Sciatic nerve (tissue), 2 donors: ENCODE results near the gene ENTPD6. TPM values are rescaled to one million over a fixed set of nuclear protein-coding genes. Genes with fewer than 3 reads are reported as not detected.
"Not testable (repeated sequence)": the region's sequence is repeated elsewhere in the genome, so short reads cannot be mapped to it uniquely, and the experiment has no call there.

Source experiments
- ATAC-seq: fragments of 200-7000 bp; cut with Tn5 transposase; one replicate; pipeline ENCODE4 v1.9.1; 2020; ENCODE audit warnings: mild to moderate bottlenecking, moderate library complexity
- DNase-seq: peaks from one replicate; pipeline ENCODE4 v3.0.0-alpha.2; 2020; ENCODE audit warnings: low spot score
- intact Hi-C: fragments of 100-400 bp; cut with DNase I; formaldehyde crosslinking; loops from one replicate; pipeline ENCODE4 v1.14.2; 2022
- total RNA-seq: library from RNA; stranded (reverse); fragmentation: NEBNext Ultra II Directional; extraction: Animal tissue kit (Norgen Biotek cat#: 25700); gene quantifications from one replicate; pipeline ENCODE4 v1.2.1, GENCODE V29; 2021
- donor health status: DM: no; HTN: no; CAD: no.
- donor health status: DM: no; HTN: no; CAD: no.

ENTPD6 gene
- total RNA-seq, 1 donor from 2014 or later = 59.3 TPM

DNA sequence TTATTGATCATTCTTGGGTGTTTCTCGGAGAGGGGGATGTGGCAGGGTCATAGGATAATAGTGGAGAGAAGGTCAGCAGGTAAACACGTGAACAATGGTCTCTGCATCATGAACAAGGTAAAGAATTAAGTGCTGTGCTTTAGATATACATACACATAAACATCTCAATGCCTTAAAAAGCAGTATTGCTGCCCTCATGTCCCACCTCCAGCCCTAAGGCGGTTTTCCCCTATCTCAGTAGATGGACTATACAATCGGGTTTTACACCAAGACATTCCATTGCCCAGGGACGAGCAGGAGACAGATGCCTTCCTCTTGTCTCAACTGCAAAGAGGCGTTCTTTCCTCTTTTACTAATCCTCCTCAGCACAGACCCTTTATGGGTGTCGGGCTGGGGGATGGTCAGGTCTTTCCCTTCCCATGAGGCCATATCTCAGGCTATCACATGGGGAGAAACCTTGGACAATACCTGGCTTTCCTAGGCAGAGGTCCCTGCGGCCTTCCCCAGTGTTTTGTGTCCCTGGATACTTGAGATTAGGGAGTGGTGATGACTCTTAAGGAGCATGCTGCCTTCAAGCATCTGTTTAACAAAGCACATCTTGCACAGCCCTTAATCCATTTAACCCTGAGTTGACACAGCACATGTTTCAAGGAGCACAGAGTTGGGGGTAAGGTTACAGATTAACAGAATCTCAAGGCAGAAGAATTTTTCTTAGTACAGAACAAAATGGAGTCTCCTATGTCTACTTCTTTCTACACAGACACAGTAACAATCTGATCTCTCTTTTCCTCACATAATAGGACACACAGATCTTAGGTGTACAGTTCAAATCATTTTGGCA lies 38.7 kb downstream of the ENTPD6 start:
- ATAC-seq, DNase-seq, intact Hi-C loops: not testable (repeated sequence)

DNA sequence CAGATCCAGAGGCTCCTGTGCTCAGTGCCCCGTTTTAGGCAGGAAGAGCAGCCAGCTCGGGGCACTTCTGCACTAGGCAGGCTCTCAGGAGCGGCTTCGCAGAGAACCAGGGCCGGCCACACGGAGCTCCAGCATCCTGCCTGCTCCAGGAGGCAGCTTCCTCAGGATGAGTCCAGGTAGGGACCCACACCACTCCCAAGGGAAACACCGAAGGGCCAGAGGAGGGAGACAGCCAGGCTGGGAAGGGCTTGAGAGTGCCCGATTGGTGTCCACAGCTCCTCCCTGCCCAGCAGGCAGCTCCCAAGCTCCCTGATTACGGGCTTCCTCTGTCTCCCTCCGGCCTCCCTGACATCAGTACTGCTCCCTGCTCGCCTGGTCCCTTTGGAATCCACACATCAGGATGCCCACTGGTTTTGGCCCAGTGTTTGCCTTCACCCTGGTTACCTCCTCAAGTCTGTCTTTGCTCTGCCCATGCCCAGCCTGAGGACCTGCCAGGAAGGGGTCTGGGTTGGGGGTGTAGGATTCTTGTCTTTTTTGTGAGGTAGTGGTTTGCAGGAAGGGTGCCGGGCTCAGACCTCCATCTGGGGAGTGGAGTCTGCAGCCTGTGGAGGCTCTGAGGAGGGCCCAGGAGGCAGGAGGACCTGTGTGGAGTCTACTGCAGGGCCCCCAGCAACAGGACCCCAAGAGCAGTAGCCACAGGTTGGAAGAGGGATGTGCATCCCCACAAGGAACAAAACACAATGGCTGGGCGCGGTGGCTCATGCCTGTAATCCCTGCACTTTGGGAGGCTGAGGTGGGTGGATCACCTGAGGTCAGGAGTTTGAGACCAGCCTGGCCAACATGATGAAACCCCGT lies 41.2 kb downstream of the ENTPD6 start:
- no peak for DNase-seq
- intact Hi-C loops = no loop called here
- ATAC-seq = no peak

DNA sequence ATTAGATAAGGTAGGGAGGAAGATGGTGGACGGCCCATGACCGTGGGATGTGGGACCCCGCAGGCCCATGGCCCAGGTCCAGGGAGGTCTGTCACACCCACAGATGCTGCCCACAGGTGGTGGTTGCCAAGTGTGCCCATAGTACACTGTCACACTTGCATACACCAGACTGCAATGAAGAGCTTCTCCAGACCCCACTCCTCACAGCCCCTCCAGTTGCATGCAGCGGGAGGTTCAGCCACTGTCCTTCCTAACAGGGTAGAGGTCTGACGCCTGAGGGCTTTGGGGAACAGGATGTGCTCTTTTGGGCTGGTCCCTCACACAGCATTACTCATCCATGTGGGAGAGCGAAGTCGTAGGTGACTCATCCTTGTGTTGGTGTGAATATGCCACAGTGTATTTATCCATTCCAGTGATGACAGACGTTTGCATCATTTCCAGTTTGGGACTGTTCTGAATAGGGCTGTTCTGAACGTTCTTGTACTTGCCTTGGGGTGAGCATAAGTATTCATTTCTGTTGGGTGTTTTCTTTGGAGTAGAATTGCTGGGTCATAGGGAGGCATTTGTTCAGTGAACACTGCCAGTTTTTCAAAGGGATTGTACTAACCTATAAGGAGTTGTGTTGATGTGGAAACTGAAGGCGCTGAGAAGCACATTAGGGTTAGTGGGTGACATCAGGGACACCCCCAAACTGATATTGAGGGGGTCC lies 42.3 kb downstream of the ENTPD6 start:
- DNase-seq (no peak), ATAC-seq (peak; percentile 95)
- intact Hi-C loops = no loop called here

GRCh38 chr20:25238319-25239037 lies 43.0 kb downstream of the ENTPD6 start:
- intact Hi-C loops = no loop called here
- ATAC-seq = no peak
- DNase-seq = no peak

DNA sequence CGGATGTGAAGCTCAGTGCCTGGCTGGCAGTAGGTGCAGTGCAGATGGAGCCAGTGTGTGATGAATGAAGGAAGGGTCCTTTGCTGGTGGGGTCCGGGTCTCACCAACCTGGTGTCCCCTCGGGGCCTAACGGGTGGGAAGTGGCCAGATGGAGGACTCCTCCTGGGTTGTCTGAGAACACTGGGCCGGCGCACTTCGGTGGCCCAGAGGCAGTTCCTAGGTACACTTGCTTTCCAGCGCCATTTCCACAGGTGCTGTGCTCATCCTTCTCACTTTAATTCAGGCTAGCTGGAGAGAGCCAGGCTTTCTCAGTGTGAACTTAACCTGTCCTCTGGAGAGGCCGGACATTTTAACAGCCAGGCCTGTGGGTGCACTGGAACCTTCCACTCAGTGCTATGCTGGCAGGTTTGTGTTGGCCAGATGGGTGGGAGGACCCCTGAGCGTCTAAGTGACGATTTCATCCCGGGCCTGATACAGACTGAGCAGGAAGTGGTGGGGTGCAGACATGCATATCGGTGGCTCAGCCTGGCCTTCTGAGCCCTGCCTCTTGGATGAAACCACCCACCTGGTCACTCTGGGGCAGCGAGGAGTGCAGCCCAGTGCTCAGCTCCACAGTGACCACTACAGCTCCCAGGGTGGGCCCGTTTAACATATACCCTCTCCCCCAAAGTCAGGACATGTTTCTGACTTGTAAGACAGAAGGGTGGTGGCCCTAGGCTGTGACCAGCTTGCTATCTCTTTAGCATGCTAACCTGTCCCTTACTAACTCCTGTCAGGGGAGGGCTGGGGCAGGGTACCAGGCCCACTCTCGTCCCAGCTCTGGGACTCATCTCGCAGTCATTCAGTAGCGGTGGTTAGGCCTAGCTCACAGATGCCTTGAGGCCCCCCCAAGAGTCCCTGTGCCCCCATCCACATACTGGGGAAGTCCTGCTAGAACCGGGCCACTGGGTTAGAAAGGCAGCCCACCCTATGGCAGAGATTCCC lies 44.2 kb downstream of the ENTPD6 start:
- no peak for DNase-seq
- intact Hi-C loops = no loop called here
- no peak for ATAC-seq

DNA sequence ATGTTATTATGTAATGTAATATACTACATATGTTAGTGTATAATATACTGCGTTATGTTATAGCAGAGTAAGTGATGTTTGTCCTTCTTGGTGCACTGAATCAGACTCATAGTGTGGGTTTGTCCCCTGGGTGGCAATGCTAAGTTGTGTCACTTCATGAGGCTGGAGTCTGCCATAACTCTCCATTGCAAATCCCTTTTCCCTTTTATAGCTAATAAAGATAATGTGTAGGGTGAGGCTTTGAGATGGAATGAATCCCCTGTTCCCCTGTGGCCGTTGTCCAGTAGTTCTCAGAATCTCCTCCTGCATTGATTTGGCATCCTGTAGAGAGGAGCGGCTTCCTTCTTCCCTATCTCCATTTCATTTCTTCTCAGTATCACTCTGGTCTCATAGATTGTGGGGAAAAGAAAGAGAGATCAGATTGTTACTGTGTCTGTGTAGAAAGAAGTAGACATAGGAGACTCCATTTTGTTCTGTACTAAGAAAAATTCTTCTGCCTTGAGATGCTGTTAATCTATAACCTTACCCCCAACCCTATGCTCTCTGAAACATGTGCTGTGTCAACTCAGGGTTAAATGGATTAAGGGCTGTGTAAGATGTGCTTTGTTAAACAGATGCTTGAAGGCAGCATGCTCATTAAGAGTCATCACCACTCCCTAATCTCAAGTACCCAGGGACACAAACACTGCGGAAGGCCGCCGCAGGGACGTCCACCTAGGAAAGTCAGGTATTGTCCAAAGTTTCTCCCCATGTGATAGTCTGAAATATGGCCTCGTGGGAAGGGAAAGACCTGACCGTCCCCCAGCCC lies 45.5 kb downstream of the ENTPD6 start:
- intact Hi-C loops, DNase-seq, ATAC-seq: not testable (repeated sequence)

- intact Hi-C loops, ATAC-seq, DNase-seq: not testable (repeated sequence)
Measured at GRCh38 chr20:25241659-25241955, 46.1 kb downstream of the ENTPD6 start.

- no peak for DNase-seq
- ATAC-seq = no peak
- intact Hi-C loops = no loop called here
Measured at GRCh38 chr20:25242231-25242630, 46.7 kb downstream of the ENTPD6 start.

GRCh38 chr20:25243416-25243979 lies 48.0 kb downstream of the ENTPD6 start:
- intact Hi-C loops = no loop called here
- DNase-seq (no peak), ATAC-seq (no peak)

- DNase-seq (no peak), ATAC-seq (no peak)
- intact Hi-C loops = no loop called here
Measured at GRCh38 chr20:25244976-25245375, 49.5 kb downstream of the ENTPD6 start.

GRCh38 chr20:25245461-25245860 lies 49.9 kb downstream of the ENTPD6 start:
- ATAC-seq = no peak
- no peak for DNase-seq
- intact Hi-C loops = no loop called here

- intact Hi-C loops = no loop called here
- DNase-seq (no peak), ATAC-seq (peak; percentile 20)
Measured at GRCh38 chr20:25246182-25246999, 50.9 kb downstream of the ENTPD6 start.

DNA sequence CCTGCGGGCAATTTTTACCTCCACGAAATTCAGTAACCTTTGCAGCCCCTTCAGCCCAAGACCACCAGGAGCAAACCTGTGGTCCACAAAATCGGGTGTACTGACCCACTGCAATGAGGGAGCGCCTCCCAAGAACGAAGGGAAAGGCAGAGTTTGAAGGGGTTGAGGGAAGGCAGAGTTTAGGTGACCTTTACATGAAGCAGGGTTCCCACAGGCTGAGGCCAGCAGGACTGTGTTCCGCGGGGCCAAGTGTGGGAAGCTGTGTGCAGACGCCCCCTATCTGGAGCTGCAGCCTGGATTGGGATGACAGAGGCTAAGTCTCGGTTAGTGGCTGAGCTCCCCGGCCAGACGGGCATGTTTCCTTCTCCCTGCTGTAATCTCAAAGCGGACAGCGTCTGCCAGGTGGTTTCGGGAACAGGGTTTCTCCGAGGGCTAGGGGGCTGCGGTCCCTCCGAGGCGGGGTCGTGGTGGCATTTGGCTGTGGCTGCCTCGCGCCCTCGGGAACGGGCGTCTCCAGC lies 51.5 kb downstream of the ENTPD6 start:
- intact Hi-C loops = no loop called here
- ATAC-seq (peak; percentile 85), DNase-seq (peak; percentile 81)

- DNase-seq (no peak), ATAC-seq (peak; percentile 65)
- intact Hi-C loops = no loop called here
Measured at GRCh38 chr20:25247518-25247955, 52.0 kb downstream of the ENTPD6 start.

GRCh38 chr20:25247956-25248785 lies 52.7 kb downstream of the ENTPD6 start, which contains the start of gene PYGB:
Gene PYGB (plus strand): TSS chr20:25248085. CDS start chr20:25248179, 94 bp downstream.
- intact Hi-C loops = no loop called here
- peak; percentile 87 for DNase-seq
- peak; percentile 88 for ATAC-seq
